Hepatocyte (in vitro differentiated cells): ENCODE data around the gene N4BP2L2.

Experiments
- EZH2 ChIP-seq: fragments of 200-600 bp; sonication (generic); IDR thresholded peaks from 2 replicates; pipeline ENCODE4 v1.6.1; 2016; ENCODE audit warnings: antibody characterized with exemption, mild to moderate bottlenecking, borderline replicate concordance
- EZH2phosphoT487 ChIP-seq: fragments of 200-600 bp; sonication (generic); IDR thresholded peaks from one replicate; pipeline ENCODE4 v1.6.1; 2018; ENCODE audit warnings: antibody characterized with exemption, mild to moderate bottlenecking, low read depth, moderate library complexity; ENCODE audit not compliant: unreplicated experiment, severe bottlenecking
- TF ChIP-seq, protein P1 (sequence below): fragments of 200-600 bp; sonication (generic); IDR thresholded peaks from 2 replicates; pipeline ENCODE4 v1.5.1; 2016; ENCODE audit warnings: antibody characterized with exemption, mild to moderate bottlenecking; ENCODE audit not compliant: poor library complexity

DNA sequence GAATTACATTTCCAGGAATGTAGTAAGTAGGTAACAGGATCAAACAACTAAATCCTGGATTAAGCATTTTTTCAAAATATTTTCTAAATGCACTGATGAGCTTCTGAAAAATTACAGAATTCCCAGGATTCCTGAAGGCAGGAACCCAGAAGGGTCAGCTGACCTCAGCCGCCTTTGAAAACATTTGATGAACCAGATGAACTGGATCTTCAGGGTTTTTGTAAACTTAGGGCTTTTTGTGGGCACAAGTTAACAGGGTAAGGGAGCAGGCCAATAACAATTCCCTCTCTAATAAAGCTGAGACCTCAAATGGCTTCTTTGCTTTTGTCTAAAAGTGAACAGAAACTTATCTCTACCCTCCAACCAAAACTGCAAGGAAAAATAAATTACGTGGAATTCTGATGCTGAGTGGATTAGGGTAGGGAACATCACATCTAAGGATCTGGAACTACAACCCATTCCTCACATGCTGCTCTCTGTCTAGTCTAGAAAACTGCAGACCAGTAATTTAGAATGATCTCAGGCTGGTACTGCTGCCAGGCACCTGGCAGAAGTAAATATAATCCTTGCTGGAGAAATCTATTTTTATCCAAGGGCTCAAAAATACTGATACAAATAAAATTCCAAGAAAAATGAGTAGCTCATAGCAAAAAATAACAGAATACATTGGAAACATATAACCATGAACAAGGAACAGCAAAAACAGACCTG lies 62.4 kb downstream of the N4BP2L2 start:
- TF ChIP-seq, protein P1, sequence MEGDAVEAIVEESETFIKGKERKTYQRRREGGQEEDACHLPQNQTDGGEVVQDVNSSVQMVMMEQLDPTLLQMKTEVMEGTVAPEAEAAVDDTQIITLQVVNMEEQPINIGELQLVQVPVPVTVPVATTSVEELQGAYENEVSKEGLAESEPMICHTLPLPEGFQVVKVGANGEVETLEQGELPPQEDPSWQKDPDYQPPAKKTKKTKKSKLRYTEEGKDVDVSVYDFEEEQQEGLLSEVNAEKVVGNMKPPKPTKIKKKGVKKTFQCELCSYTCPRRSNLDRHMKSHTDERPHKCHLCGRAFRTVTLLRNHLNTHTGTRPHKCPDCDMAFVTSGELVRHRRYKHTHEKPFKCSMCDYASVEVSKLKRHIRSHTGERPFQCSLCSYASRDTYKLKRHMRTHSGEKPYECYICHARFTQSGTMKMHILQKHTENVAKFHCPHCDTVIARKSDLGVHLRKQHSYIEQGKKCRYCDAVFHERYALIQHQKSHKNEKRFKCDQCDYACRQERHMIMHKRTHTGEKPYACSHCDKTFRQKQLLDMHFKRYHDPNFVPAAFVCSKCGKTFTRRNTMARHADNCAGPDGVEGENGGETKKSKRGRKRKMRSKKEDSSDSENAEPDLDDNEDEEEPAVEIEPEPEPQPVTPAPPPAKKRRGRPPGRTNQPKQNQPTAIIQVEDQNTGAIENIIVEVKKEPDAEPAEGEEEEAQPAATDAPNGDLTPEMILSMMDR = no peak
- TF ChIP-seq EZH2phosphoT487 = no peak
- no peak for TF ChIP-seq EZH2
